ENCODE results near the gene PFDN4. TPM values are rescaled to one million over a fixed set of nuclear protein-coding genes. Genes with fewer than 3 reads are reported as not detected.
"Not testable (repeated sequence)": the region's sequence is repeated elsewhere in the genome, so short reads cannot be mapped to it uniquely, and the experiment has no call there.

The PFDN4 gene
- total RNA-seq, 4 donors from 2014 or later: 60.0 to 108 (median 85.1) TPM

DNA sequence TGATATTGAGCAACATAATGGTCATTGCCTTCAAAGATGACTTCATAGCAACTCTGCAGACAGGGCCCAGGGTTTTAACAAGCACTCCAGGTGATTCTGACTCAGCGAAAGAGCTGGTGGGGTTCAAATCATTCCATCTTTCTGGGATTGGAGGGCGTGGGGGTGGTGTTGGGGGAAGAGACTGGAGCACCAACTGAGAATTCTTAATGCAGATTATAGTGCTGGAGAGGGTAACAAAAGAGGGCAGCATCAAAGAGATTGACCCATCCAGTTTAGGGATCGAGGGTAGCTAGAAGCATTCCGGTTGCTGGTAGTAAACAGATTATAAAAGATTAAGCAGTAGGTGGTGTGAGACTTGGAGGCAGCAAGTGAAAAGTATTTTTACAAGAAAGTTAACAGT is 15.9 kb downstream of the PFDN4 start:
- Histone ChIP-seq H3K36me3 (peaks cover 0 to 6% (median 0%) of the 10 kb centered on the region in 3 donors), H3K4me1 (peaks cover 0 to 20% (median 3%) of the 10 kb centered on the region in 4 donors), H3K4me3 (no peak overlapping the region), H3K9me3 (no peaks in the 10 kb centered on the region), H3K27me3 (no peaks in the 10 kb centered on the region), H3K27ac (no peak overlapping the region)
- DNase-seq (ENCODE audit: low spot score in 2 of 2): no peak
- 50 to 56% methylated on average over 4 of the region's 4 CpGs for WGBS, 2 donors
- no peak for TF ChIP-seq POLR2A (IDR thresholded peaks at IDR 0.05)
- TF ChIP-seq EP300 (IDR thresholded peaks at IDR 0.05): no peak
- TF ChIP-seq, protein P1, sequence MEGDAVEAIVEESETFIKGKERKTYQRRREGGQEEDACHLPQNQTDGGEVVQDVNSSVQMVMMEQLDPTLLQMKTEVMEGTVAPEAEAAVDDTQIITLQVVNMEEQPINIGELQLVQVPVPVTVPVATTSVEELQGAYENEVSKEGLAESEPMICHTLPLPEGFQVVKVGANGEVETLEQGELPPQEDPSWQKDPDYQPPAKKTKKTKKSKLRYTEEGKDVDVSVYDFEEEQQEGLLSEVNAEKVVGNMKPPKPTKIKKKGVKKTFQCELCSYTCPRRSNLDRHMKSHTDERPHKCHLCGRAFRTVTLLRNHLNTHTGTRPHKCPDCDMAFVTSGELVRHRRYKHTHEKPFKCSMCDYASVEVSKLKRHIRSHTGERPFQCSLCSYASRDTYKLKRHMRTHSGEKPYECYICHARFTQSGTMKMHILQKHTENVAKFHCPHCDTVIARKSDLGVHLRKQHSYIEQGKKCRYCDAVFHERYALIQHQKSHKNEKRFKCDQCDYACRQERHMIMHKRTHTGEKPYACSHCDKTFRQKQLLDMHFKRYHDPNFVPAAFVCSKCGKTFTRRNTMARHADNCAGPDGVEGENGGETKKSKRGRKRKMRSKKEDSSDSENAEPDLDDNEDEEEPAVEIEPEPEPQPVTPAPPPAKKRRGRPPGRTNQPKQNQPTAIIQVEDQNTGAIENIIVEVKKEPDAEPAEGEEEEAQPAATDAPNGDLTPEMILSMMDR (IDR thresholded peaks at IDR 0.05): no peak

DNA sequence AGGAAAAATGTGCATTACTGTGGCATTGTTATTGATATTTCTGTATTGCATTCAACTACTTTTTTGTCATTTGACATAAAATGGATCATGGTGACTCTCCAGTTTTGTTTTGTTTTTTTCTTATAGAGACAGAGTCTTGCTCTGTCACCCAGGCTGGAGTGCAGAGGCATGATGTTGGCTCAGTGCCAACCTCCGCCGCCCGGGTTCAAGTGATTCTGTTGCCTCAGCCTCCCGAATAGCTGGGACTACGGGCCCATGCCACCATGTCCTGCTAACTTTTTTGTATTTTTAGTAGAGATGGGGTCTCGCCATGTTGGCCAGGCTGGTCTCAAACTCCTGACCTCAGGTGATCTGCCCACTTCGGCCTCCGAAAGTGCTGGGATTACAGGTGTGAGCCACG is 16.8 kb downstream of the PFDN4 start:
- peaks cover 0 to 18% (median 3%) of the 10 kb centered on the region in 4 donors for H3K4me1 ChIP-seq
- H3K36me3 ChIP-seq; H3K4me3 ChIP-seq; H3K9me3 ChIP-seq; DNase-seq (ENCODE audit: low spot score in 2 of 2); H3K27ac ChIP-seq; H3K27me3 ChIP-seq: not testable (repeated sequence)
- WGBS, 2 donors: 88 to 90% methylated on average over 9 of the region's 9 CpGs

DNA sequence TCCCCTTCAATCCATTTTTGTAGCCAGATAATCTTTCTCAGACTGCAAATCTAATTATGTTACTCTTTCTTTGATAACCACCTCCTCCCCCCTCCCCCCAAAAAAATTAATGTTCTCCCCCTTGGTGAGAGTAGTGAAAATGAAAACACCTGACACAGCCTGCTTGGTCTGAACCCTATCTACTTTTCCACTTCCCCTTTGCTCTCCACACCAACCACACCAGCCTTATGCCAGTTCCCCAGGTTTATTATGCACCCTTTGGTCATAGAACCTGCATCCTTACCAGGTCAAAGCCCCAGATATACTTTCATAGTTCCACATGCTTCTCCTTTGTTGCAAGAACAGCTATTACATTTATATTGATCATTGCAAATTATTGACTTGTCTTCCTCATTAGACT is 19.4 kb downstream of the PFDN4 start:
- TF ChIP-seq POLR2A (IDR thresholded peaks at IDR 0.05) (no peak), EP300 (IDR thresholded peaks at IDR 0.05) (no peak)
- TF ChIP-seq, protein P1 (IDR thresholded peaks at IDR 0.05): no peak
- H3K36me3 ChIP-seq: no peaks in the 10 kb centered on the region
- no peak overlapping the region for H3K27ac ChIP-seq
- DNase-seq (ENCODE audit: low spot score in 2 of 2): no peak
- no peaks in the 10 kb centered on the region for H3K27me3 ChIP-seq
- H3K9me3 ChIP-seq: no peaks in the 10 kb centered on the region
- peaks cover 0 to 6% (median 1%) of the 10 kb centered on the region in 4 donors for H3K4me1 ChIP-seq
- no peak overlapping the region for H3K4me3 ChIP-seq

DNA sequence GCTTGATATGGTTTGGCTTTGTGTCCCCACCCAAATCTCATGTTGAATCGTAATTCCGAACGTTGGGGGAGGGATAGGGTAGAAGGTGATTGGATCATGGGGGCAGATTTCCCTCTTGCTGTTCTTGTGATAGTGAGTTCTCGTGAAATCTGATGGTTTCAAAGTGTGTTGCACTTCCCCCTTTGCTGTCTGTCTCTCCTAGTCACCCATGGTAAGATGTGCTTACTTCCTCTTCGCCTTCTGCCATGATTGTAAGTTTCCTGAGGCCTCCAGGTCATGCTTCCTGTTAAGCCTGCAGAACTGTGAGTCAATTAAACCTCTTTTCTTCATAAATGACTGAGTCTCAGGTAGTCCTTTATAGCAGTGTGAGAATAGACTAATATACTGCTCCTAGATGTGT is 19.9 kb downstream of the PFDN4 start:
- Histone ChIP-seq H3K27ac (no peak overlapping the region), H3K36me3 (no peaks in the 10 kb centered on the region), H3K9me3 (peaks cover 0 to 2% (median 0%) of the 10 kb centered on the region in 4 donors), H3K4me1 (peaks cover 0 to under 1% (median 0%) of the 10 kb centered on the region in 4 donors), H3K4me3 (no peak overlapping the region), H3K27me3 (no peaks in the 10 kb centered on the region)
- TF ChIP-seq EP300 (IDR thresholded peaks at IDR 0.05) (no peak), POLR2A (IDR thresholded peaks at IDR 0.05) (no peak)
- TF ChIP-seq, protein P1 (IDR thresholded peaks at IDR 0.05): no peak
- whole genome bisulfite sequencing, 2 donors: 90 to 98% methylated on average over 5 of the region's 5 CpGs
- no peak for DNase-seq (ENCODE audit: low spot score in 2 of 2)

DNA sequence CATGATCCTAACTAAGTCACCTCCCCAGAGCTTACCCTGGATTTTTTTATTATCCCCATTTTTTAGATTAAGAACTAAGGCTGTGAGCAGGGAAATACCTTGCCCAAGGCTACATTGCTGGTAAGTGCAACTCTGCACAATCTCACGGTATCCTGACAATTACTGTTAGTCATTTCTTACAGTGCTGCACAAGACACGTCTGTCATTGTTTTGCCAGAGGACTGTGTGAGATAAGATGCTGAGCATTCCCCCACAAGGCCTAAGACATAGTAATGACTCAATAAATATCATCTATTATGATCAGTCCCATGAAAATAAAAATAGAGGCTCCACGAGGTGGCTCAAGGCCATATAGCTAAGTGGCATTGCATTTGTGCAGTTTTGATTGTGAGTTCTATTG is 21.0 kb downstream of the PFDN4 start:
- TF ChIP-seq, protein P1 (IDR thresholded peaks at IDR 0.05): no peak
- TF ChIP-seq EP300 (IDR thresholded peaks at IDR 0.05) (no peak), POLR2A (IDR thresholded peaks at IDR 0.05) (no peak)
- WGBS, 2 donors: 68 to 77% methylated on average over 3 of the region's 3 CpGs
- peaks cover 0 to 3% (median 0%) of the 10 kb centered on the region in 4 donors for H3K9me3 ChIP-seq
- no peaks in the 10 kb centered on the region for H3K27me3 ChIP-seq
- H3K27ac ChIP-seq: no peak overlapping the region
- H3K4me3 ChIP-seq: no peak overlapping the region
- no peak for DNase-seq (ENCODE audit: low spot score in 2 of 2)
- no peaks in the 10 kb centered on the region for H3K36me3 ChIP-seq
- no peaks in the 10 kb centered on the region for H3K4me1 ChIP-seq

All from tibial nerve (tissue), 4 donors.